ENCODE data around the gene DUSP22. TPM values are rescaled to one million over a fixed set of nuclear protein-coding genes. Genes with fewer than 3 reads are reported as not detected.

The DUSP22 gene
- total RNA-seq, 2 donors from 2014 or later = 33.5 to 35.4 TPM

DNA sequence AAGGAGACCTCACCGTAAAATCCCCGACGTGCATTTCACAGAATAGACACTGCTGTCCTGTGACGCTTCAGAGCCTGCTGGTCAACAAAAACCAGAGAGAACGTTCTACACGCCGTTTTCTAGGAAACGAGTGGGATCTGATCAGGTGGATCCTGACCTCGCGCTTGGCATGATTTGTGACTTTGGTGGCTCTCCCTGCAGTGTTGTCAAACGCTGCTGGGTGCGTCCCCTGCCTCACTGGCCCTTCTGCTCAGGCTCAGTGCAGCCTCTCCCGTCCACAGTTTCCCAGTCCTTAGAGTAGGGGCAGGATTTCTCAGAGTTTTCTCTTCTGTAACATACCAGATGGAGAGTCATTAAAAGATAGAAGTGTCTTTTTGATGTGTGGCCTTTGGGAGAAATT is 71.6 kb downstream of the DUSP22 start:
- no peak overlapping the region for H3K27ac Mint-ChIP-seq
- peaks cover 3% of the 10 kb centered on the region for H3K27me3 Mint-ChIP-seq (ENCODE audit: insufficient read depth)
- no peaks in the 10 kb centered on the region for H3K27me3 ChIP-seq (ENCODE audit: control insufficient read depth, insufficient read depth, low read length, poor library complexity, severe bottlenecking)
- WGBS, 2 experiments (ENCODE audit: insufficient coverage in 1 of 2, insufficient read length in 1 of 2) = 90 to 93% methylated on average over 12 to 13 of the region's 13 CpGs
- no peak overlapping the region for H3K4me3 ChIP-seq (ENCODE audit: low read length)
- H3K9me3 ChIP-seq (ENCODE audit: control insufficient read depth, low read length) = peaks cover 27% of the 10 kb centered on the region
- no peak for DNase-seq
- no peak for TF ChIP-seq CTCF (conservative IDR thresholded peaks at IDR 0.05)
- H3K27ac ChIP-seq (ENCODE audit: low read depth, low read length) = no peak overlapping the region
- H3K9ac ChIP-seq (ENCODE audit: extremely low read depth, low read length, poor library complexity, severe bottlenecking) = no peak overlapping the region
- H3K9me3 Mint-ChIP-seq = peaks cover 93% of the 10 kb centered on the region
- H3K4me3 Mint-ChIP-seq = no peak overlapping the region
- peaks cover 4% of the 10 kb centered on the region for H3K36me3 Mint-ChIP-seq (ENCODE audit: low read depth)
- H3K36me3 ChIP-seq (ENCODE audit: control insufficient read depth, insufficient read depth, low read length) = no peaks in the 10 kb centered on the region
- H3K4me1 ChIP-seq (ENCODE audit: control insufficient read depth, insufficient read depth, low read length) = no peaks in the 10 kb centered on the region
- peaks cover 4% of the 10 kb centered on the region for H3K4me1 Mint-ChIP-seq

- Histone ChIP-seq H3K9ac (ENCODE audit: extremely low read depth, low read length, poor library complexity, severe bottlenecking) (no peak overlapping the region), H3K27me3 (ENCODE audit: control insufficient read depth, insufficient read depth, low read length, poor library complexity, severe bottlenecking) (no peaks in the 10 kb centered on the region), H3K27ac (ENCODE audit: low read depth, low read length) (no peak overlapping the region), H3K4me1 (ENCODE audit: control insufficient read depth, insufficient read depth, low read length) (no peaks in the 10 kb centered on the region), H3K9me3 (ENCODE audit: control insufficient read depth, low read length) (peaks cover 28% of the 10 kb centered on the region), H3K4me3 (ENCODE audit: low read length) (no peak overlapping the region), H3K36me3 (ENCODE audit: control insufficient read depth, insufficient read depth, low read length) (no peaks in the 10 kb centered on the region)
- DNase-seq = no peak
- H3K27me3 Mint-ChIP-seq (ENCODE audit: insufficient read depth) = peaks cover 3% of the 10 kb centered on the region
- peaks cover 4% of the 10 kb centered on the region for H3K36me3 Mint-ChIP-seq (ENCODE audit: low read depth)
- peaks cover 4% of the 10 kb centered on the region for H3K4me1 Mint-ChIP-seq
- peaks cover 96% of the 10 kb centered on the region for H3K9me3 Mint-ChIP-seq
- WGBS, 2 experiments (ENCODE audit: insufficient coverage in 1 of 2, insufficient read length in 1 of 2) = 81 to 88% methylated on average over 8 to 11 of the region's 11 CpGs
- no peak overlapping the region for H3K27ac Mint-ChIP-seq
- no peak for TF ChIP-seq CTCF (conservative IDR thresholded peaks at IDR 0.05)
- no peak overlapping the region for H3K4me3 Mint-ChIP-seq
These were observed 72.6 kb downstream of the DUSP22 start for GRCh38 chr6:364609-365540.

GRCh38 chr6:365835-366234 is 73.5 kb downstream of the DUSP22 start:
- Mint-ChIP-seq H3K27me3 (ENCODE audit: insufficient read depth) (peaks cover 3% of the 10 kb centered on the region), H3K9me3 (peaks cover 97% of the 10 kb centered on the region)

More at GRCh38 chr6:365835-366234, 73.5 kb downstream of the DUSP22 start:
- Histone ChIP-seq H3K9ac (ENCODE audit: extremely low read depth, low read length, poor library complexity, severe bottlenecking) (no peak overlapping the region), H3K9me3 (ENCODE audit: control insufficient read depth, low read length) (peaks cover 33% of the 10 kb centered on the region), H3K4me1 (ENCODE audit: control insufficient read depth, insufficient read depth, low read length) (no peaks in the 10 kb centered on the region), H3K4me3 (ENCODE audit: low read length) (no peak overlapping the region), H3K27me3 (ENCODE audit: control insufficient read depth, insufficient read depth, low read length, poor library complexity, severe bottlenecking) (no peaks in the 10 kb centered on the region), H3K36me3 (ENCODE audit: control insufficient read depth, insufficient read depth, low read length) (no peaks in the 10 kb centered on the region), H3K27ac (ENCODE audit: low read depth, low read length) (no peak overlapping the region)
- Mint-ChIP-seq H3K36me3 (ENCODE audit: low read depth) (peaks cover 4% of the 10 kb centered on the region), H3K4me3 (no peak overlapping the region), H3K27ac (no peak overlapping the region), H3K4me1 (peaks cover 4% of the 10 kb centered on the region)
- DNase-seq = no peak
- TF ChIP-seq CTCF (conservative IDR thresholded peaks at IDR 0.05) = no peak
- WGBS, 2 experiments (ENCODE audit: insufficient coverage in 1 of 2, insufficient read length in 1 of 2) = 79 to 82% methylated on average over 6 of the region's 6 CpGs
